ENCODE data around the gene RHOBTB1. TPM values are rescaled to one million over a fixed set of nuclear protein-coding genes. Genes with fewer than 3 reads are reported as not detected.

RHOBTB1 gene
- total and polyA plus RNA-seq, 2 experiments from 2014 or later = 18.4 to 40.8 TPM

- no peak overlapping the region for H3K4me2 ChIP-seq
- no peaks in the 10 kb centered on the region for H3K9me2 ChIP-seq (replicated peaks; ENCODE audit: insufficient read depth)
- H3K4me3 ChIP-seq = no peak overlapping the region
- H3K36me3 ChIP-seq (replicated peaks; ENCODE audit: insufficient read depth, low read depth) = no peaks in the 10 kb centered on the region
- WGBS (ENCODE audit: low lambda C conversion rate, missing lambda C conversion rate) = 71% methylated on average over 5 of the region's 5 CpGs
- H2AFZ ChIP-seq = no peak overlapping the region
- H4K20me1 ChIP-seq (ENCODE audit: insufficient read depth, poor library complexity, severe bottlenecking) = no peaks in the 10 kb centered on the region
- H3K27me3 ChIP-seq = no peaks in the 10 kb centered on the region
- TF ChIP-seq EZH2phosphoT487 (IDR thresholded peaks at IDR 0.05; ENCODE audit: low read depth, severe bottlenecking, unreplicated experiment) = no peak
- no peak for TF ChIP-seq CTCF (IDR thresholded peaks at IDR 0.05; ENCODE audit: poor library complexity)
- TF ChIP-seq EZH2 (IDR thresholded peaks at IDR 0.05; ENCODE audit: borderline replicate concordance) = no peak
- peaks cover 27% of the 10 kb centered on the region for H3K79me2 ChIP-seq
- peaks cover 13% of the 10 kb centered on the region for H3K4me1 ChIP-seq (ENCODE audit: insufficient read depth)
- peak overlapping the region; percentile 52 for H3K27ac ChIP-seq
- H3K9me3 ChIP-seq (ENCODE audit: low read depth) = no peaks in the 10 kb centered on the region
- DNase-seq (ENCODE audit: low spot score) = peak; percentile 34
Observed at GRCh38 chr10:60937784-60938654, 6.0 kb downstream of the RHOBTB1 start.

GRCh38 chr10:60937022-60937421 is 7.0 kb downstream of the RHOBTB1 start:
- peaks cover 9% of the 10 kb centered on the region for H3K4me1 ChIP-seq (ENCODE audit: insufficient read depth)
- TF ChIP-seq EZH2 (IDR thresholded peaks at IDR 0.05; ENCODE audit: borderline replicate concordance) (no peak), EZH2phosphoT487 (IDR thresholded peaks at IDR 0.05; ENCODE audit: low read depth, severe bottlenecking, unreplicated experiment) (no peak), CTCF (IDR thresholded peaks at IDR 0.05; ENCODE audit: poor library complexity) (no peak)
- H3K79me2 ChIP-seq = peaks cover 23% of the 10 kb centered on the region
- no peaks in the 10 kb centered on the region for H3K27me3 ChIP-seq
- no peaks in the 10 kb centered on the region for H4K20me1 ChIP-seq (ENCODE audit: insufficient read depth, poor library complexity, severe bottlenecking)
- H3K4me2 ChIP-seq = no peak overlapping the region
- no peaks in the 10 kb centered on the region for H3K9me3 ChIP-seq (ENCODE audit: low read depth)
- H3K4me3 ChIP-seq = no peak overlapping the region
- 92% methylated on average over 4 of the region's 4 CpGs for WGBS (ENCODE audit: low lambda C conversion rate, missing lambda C conversion rate)
- no peak overlapping the region for H3K27ac ChIP-seq
- H3K36me3 ChIP-seq (replicated peaks; ENCODE audit: insufficient read depth, low read depth) = no peaks in the 10 kb centered on the region
- H3K9me2 ChIP-seq (replicated peaks; ENCODE audit: insufficient read depth) = no peaks in the 10 kb centered on the region
- no peak for DNase-seq (ENCODE audit: low spot score)
- H2AFZ ChIP-seq = no peak overlapping the region

- no peak overlapping the region for H3K4me2 ChIP-seq
- no peak overlapping the region for H2AFZ ChIP-seq
- no peaks in the 10 kb centered on the region for H3K9me3 ChIP-seq (ENCODE audit: low read depth)
- DNase-seq (ENCODE audit: low spot score) = no peak
- H3K4me3 ChIP-seq = no peak overlapping the region
- H3K4me1 ChIP-seq (ENCODE audit: insufficient read depth) = no peaks in the 10 kb centered on the region
- H3K27me3 ChIP-seq = no peaks in the 10 kb centered on the region
- no peaks in the 10 kb centered on the region for H3K36me3 ChIP-seq (replicated peaks; ENCODE audit: insufficient read depth, low read depth)
- H3K27ac ChIP-seq = no peak overlapping the region
- 87% methylated on average over 6 of the region's 6 CpGs for WGBS (ENCODE audit: low lambda C conversion rate, missing lambda C conversion rate)
- no peaks in the 10 kb centered on the region for H4K20me1 ChIP-seq (ENCODE audit: insufficient read depth, poor library complexity, severe bottlenecking)
- H3K9me2 ChIP-seq (replicated peaks; ENCODE audit: insufficient read depth) = no peaks in the 10 kb centered on the region
- TF ChIP-seq EZH2 (IDR thresholded peaks at IDR 0.05; ENCODE audit: borderline replicate concordance) = no peak
- TF ChIP-seq CTCF (IDR thresholded peaks at IDR 0.05; ENCODE audit: poor library complexity) = no peak
- no peak for TF ChIP-seq EZH2phosphoT487 (IDR thresholded peaks at IDR 0.05; ENCODE audit: low read depth, severe bottlenecking, unreplicated experiment)
- peaks cover 18% of the 10 kb centered on the region for H3K79me2 ChIP-seq
Observed at GRCh38 chr10:60934215-60935175, 9.5 kb downstream of the RHOBTB1 start.
